Suprapubic skin (tissue), 3 donors: ENCODE measurements around the gene TAF10.

Experiments
- EP300 ChIP-seq: sonication (generic); formaldehyde crosslinking; IDR thresholded peaks from one replicate; pipeline ENCODE4 v1.6.1; 2017; ENCODE audit warnings: antibody characterized with exemption
- POLR2A ChIP-seq, 2 donors: fragments of 450-650 bp; IDR thresholded peaks; one replicate each; pipeline ENCODE4 v1.6.1; 2017; ENCODE audit warnings: antibody characterized with exemption in 2 of 2, mild to moderate bottlenecking in 2 of 2, moderate library complexity in 2 of 2
- TF ChIP-seq, protein P1 (sequence below), 2 donors: fragments of 200-600 bp in 1 of 2; fragments of 450-650 bp in 1 of 2; sonication (generic) in 1 of 2; IDR thresholded peaks; one replicate each; pipeline ENCODE4 v1.5.1; 2016 to 2019; ENCODE audit warnings: antibody characterized with exemption in 2 of 2, mild to moderate bottlenecking in 1 of 2, moderate library complexity in 1 of 2

DNA sequence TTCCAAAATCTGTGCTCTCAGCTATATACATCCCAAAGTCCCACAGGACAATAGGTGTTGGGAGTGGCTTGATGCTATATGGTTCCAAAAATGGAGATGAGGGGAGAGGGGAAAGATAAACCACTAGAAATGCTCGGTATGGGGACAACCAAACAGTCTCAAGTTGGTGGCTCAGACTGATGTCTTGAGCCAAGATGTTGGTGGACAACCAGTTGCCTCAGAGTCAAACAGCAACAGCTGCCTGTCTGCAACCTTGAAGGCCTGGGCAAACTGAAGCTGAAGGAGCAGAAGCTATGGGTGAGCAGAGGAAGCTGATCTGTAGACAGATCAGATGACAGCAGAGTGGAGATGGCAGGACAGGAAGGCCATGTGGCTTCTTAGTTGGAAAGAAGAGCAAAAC lies 12.6 kb downstream of the TAF10 start:
- TF ChIP-seq, protein P1, sequence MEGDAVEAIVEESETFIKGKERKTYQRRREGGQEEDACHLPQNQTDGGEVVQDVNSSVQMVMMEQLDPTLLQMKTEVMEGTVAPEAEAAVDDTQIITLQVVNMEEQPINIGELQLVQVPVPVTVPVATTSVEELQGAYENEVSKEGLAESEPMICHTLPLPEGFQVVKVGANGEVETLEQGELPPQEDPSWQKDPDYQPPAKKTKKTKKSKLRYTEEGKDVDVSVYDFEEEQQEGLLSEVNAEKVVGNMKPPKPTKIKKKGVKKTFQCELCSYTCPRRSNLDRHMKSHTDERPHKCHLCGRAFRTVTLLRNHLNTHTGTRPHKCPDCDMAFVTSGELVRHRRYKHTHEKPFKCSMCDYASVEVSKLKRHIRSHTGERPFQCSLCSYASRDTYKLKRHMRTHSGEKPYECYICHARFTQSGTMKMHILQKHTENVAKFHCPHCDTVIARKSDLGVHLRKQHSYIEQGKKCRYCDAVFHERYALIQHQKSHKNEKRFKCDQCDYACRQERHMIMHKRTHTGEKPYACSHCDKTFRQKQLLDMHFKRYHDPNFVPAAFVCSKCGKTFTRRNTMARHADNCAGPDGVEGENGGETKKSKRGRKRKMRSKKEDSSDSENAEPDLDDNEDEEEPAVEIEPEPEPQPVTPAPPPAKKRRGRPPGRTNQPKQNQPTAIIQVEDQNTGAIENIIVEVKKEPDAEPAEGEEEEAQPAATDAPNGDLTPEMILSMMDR (IDR thresholded peaks at IDR 0.05): no peak
- TF ChIP-seq POLR2A (IDR thresholded peaks at IDR 0.05) (no peak), EP300 (no peak)
